ENCODE measurements around the gene CUX1. TPM values are rescaled to one million over a fixed set of nuclear protein-coding genes. Genes with fewer than 3 reads are reported as not detected.

The CUX1 gene
- polyA plus RNA-seq, 1 donor: 38.3 TPM

GRCh38 chr7:102095321-102096011 lies 278.0 kb downstream of the CUX1 start:
- DNase-seq (ENCODE audit: low read depth): no peak

GRCh38 chr7:102096012-102096332 lies 278.5 kb downstream of the CUX1 start:
- no peak for DNase-seq (ENCODE audit: low read depth)

- no peak for DNase-seq (ENCODE audit: low read depth)
Observed at GRCh38 chr7:102096706-102097427, 279.4 kb downstream of the CUX1 start.

GRCh38 chr7:102097601-102098161 lies 280.3 kb downstream of the CUX1 start:
- DNase-seq (ENCODE audit: low read depth): no peak

GRCh38 chr7:102098986-102099385 lies 281.6 kb downstream of the CUX1 start:
- DNase-seq (ENCODE audit: low read depth): no peak

GRCh38 chr7:102099474-102099873 lies 282.0 kb downstream of the CUX1 start:
- no peak for DNase-seq (ENCODE audit: low read depth)

GRCh38 chr7:102101111-102101551 lies 283.7 kb downstream of the CUX1 start:
- no peak for DNase-seq (ENCODE audit: low read depth)

- no peak for DNase-seq (ENCODE audit: low read depth)
Observed at GRCh38 chr7:102101926-102102325, 284.5 kb downstream of the CUX1 start.

GRCh38 chr7:102103027-102103372 lies 285.6 kb downstream of the CUX1 start:
- DNase-seq (ENCODE audit: low read depth): no peak

GRCh38 chr7:102104245-102104644 lies 286.8 kb downstream of the CUX1 start:
- no peak for DNase-seq (ENCODE audit: low read depth)

- no peak for DNase-seq (ENCODE audit: low read depth)
Observed at GRCh38 chr7:102106625-102107024, 289.2 kb downstream of the CUX1 start.

- DNase-seq (ENCODE audit: low read depth): no peak
Observed at GRCh38 chr7:102107474-102108104, 290.2 kb downstream of the CUX1 start.

- no peak for DNase-seq (ENCODE audit: low read depth)
Observed at GRCh38 chr7:102111061-102112041, 293.9 kb downstream of the CUX1 start.

GRCh38 chr7:102115181-102115580 lies 297.8 kb downstream of the CUX1 start:
- no peak for DNase-seq (ENCODE audit: low read depth)

- DNase-seq (ENCODE audit: low read depth): no peak
Observed at GRCh38 chr7:102115931-102116330, 298.5 kb downstream of the CUX1 start.

- DNase-seq (ENCODE audit: low read depth): no peak
Observed at GRCh38 chr7:102117743-102118142, 300.3 kb downstream of the CUX1 start.

GRCh38 chr7:102119213-102119651 lies 301.8 kb downstream of the CUX1 start:
- DNase-seq (ENCODE audit: low read depth): no peak

- DNase-seq (ENCODE audit: low read depth): no peak
Observed at GRCh38 chr7:102119925-102120324, 302.5 kb downstream of the CUX1 start.

- no peak for DNase-seq (ENCODE audit: low read depth)
Observed at GRCh38 chr7:102120666-102121195, 303.3 kb downstream of the CUX1 start.

- DNase-seq (ENCODE audit: low read depth): no peak
Observed at GRCh38 chr7:102122026-102122425, 304.6 kb downstream of the CUX1 start.

- no peak for DNase-seq (ENCODE audit: low read depth)
Observed at GRCh38 chr7:102125127-102125596, 307.7 kb downstream of the CUX1 start.
